ENCODE data around the gene C16orf90.

The C16orf90 gene

GRCh38 chr16:3457434-3458252 is 37.6 kb downstream of the C16orf90 start (continued):
- peak; percentile 47; the same call in 1 of the 2 replicates for TF ChIP-seq ZBTB10 (tag by site-specific recombination; IDR thresholded peaks at IDR 0.05)
- peak; percentile 71; the same call in 1 of the 2 replicates for TF ChIP-seq ZNF610 (tag by site-specific recombination; IDR thresholded peaks at IDR 0.05; ENCODE audit: borderline replicate concordance)
- TF ChIP-seq ZNF394 (tag by site-specific recombination; IDR thresholded peaks at IDR 0.05; ENCODE audit: borderline replicate concordance) = peak; percentile 51; the same call in 1 of the 2 replicates
- peak; percentile 62; the same call in 1 of the 2 replicates for TF ChIP-seq ZNF10 (tag by site-specific recombination; IDR thresholded peaks at IDR 0.05)
- TF ChIP-seq ZNF2 (tag by site-specific recombination; IDR thresholded peaks at IDR 0.05) = peak; percentile 84; the same call in 1 of the 2 replicates
- no peak for TF ChIP-seq ZNF626 (tag by site-specific recombination; IDR thresholded peaks at IDR 0.05)
- peak; percentile 83 for TF ChIP-seq YY2 (tag by site-specific recombination; IDR thresholded peaks at IDR 0.05)
- peak; percentile 85 for TF ChIP-seq ZIC2 (tag by site-specific recombination; IDR thresholded peaks at IDR 0.05)
- TF ChIP-seq ZNF76 (tag by site-specific recombination; IDR thresholded peaks at IDR 0.05; ENCODE audit: borderline replicate concordance, low read depth) = peak; percentile 81
- peak; percentile 72; the same call in 1 of the 2 replicates for TF ChIP-seq ZNF843 (tag by site-specific recombination; IDR thresholded peaks at IDR 0.05)
- peak; percentile 76 for TF ChIP-seq ZBTB11 (tag by site-specific recombination; conservative IDR thresholded peaks at IDR 0.05; ENCODE audit: low read depth)
- TF ChIP-seq ZNF426 (tag by site-specific recombination; IDR thresholded peaks at IDR 0.05) = no peak
- TF ChIP-seq KLF9 (tag by site-specific recombination; IDR thresholded peaks at IDR 0.05; ENCODE audit: low read depth) = peak; percentile 77
- peak; percentile 55 for TF ChIP-seq KLF1 (tag by site-specific recombination; IDR thresholded peaks at IDR 0.05)
- TF ChIP-seq ZBTB17 (tag by site-specific recombination; IDR thresholded peaks at IDR 0.05) = peak; percentile 88
- TF ChIP-seq ZBTB48 (tag by site-specific recombination; IDR thresholded peaks at IDR 0.05) = 0 out of 2 replicates have a peak, but pooled peaks have one; percentile 16
- peak; percentile 69 for TF ChIP-seq ZBTB8A (tag by site-specific recombination; IDR thresholded peaks at IDR 0.05)
- no peak for TF ChIP-seq ZNF274 (IDR thresholded peaks at IDR 0.05; ENCODE audit: low read length)
- no peak for TF ChIP-seq ZNF274 (tag by site-specific recombination; IDR thresholded peaks at IDR 0.05; ENCODE audit: borderline replicate concordance)
- peak; percentile 86 for TF ChIP-seq ZNF501 (tag by site-specific recombination; IDR thresholded peaks at IDR 0.05)
- no peak for TF ChIP-seq ZNF529 (tag by site-specific recombination; IDR thresholded peaks at IDR 0.05; ENCODE audit: insufficient replicate concordance)
- TF ChIP-seq ZNF366 (tag by site-specific recombination; conservative IDR thresholded peaks at IDR 0.05) = no peak
- TF ChIP-seq ZNF639 (tag by site-specific recombination; IDR thresholded peaks at IDR 0.05) = peak; percentile 60; the same call in 1 of the 2 replicates
- peak; percentile 91 for TF ChIP-seq KLF17 (tag by site-specific recombination; IDR thresholded peaks at IDR 0.05)
- TF ChIP-seq GLIS2 (tag by site-specific recombination; IDR thresholded peaks at IDR 0.05) = peak; percentile 95
- peak; percentile 99 for TF ChIP-seq ZSCAN30 (tag by site-specific recombination; IDR thresholded peaks at IDR 0.05)
- peak; percentile 97 for TF ChIP-seq ZXDB (tag by site-specific recombination; IDR thresholded peaks at IDR 0.05)
- TF ChIP-seq KLF16 (tag by site-specific recombination; IDR thresholded peaks at IDR 0.05) = peak; percentile 81
- peak; percentile 20; the same call in 1 of the 2 replicates for TF ChIP-seq MYNN (tag by site-specific recombination; IDR thresholded peaks at IDR 0.05; ENCODE audit: borderline replicate concordance)
- peak; percentile 81; the same call in 1 of the 2 replicates for TF ChIP-seq ZSCAN5A (tag by site-specific recombination; IDR thresholded peaks at IDR 0.05)

Data from HEK293 (cell line).